K562 (cell line): ENCODE data around the gene CAGE1. TPM values are rescaled to one million over a fixed set of nuclear protein-coding genes. Genes with fewer than 3 reads are reported as not detected.

ENCODE experiments used
- ATAC-seq: fragments of 200-7000 bp; cut with Tn5 transposase; 3 replicates; pipeline ENCODE4 v1.9.1; 2020; ENCODE audit warnings: moderate library complexity
- BruUV-seq: library from RNA; stranded (reverse); fragments of 400-500 nt; replicated peaks from 2 replicates; lab custom pipeline; 2021; lab: Mats Ljungman, UMichigan
- CTCF ChIA-PET: fragments of 300-600 bp; formaldehyde crosslinking; extraction: SDS; loops from one replicate; lab custom pipeline; 2021; ENCODE audit warnings: low intra/inter-chr PET ratio; lab: Yijun Ruan, JAX
- POLR2A ChIA-PET: fragments of 300-600, 350-650 bp; sonication (Branson Sonifier 250); formaldehyde crosslinking; extraction: SDS; loops from one replicate; lab custom pipeline; 2021; ENCODE audit warnings: antibody characterized with exemption, inconsistent platforms; lab: Yijun Ruan, JAX
- DNase-seq, 4 experiments: peaks; one replicate each; pipeline versions ENCODE4 v3.0.0 to v3.0.0-alpha.2; 2011 to 2018; ENCODE audit warnings: low spot score in 3 of 4, mixed read lengths in 3 of 4; ENCODE audit errors: extremely low read depth in 1 of 4
- FAIRE-seq: peaks from 2 replicates; lab custom pipeline; 2011; peaks lifted over from hg19 to GRCh38; lab: Jason Lieb, UNC
- H2AFZ ChIP-seq: 2 replicates; pipeline ENCODE4 v1.6.0; 2011; ENCODE audit warnings: low read depth, low read length, control low read depth, inconsistent platforms
- H3K27ac ChIP-seq: fragments of 200-600 bp; 3 replicates; pipeline ENCODE4 v1.8.0; 2011; ENCODE audit warnings: low read depth, mild to moderate bottlenecking, control low read depth, inconsistent platforms, low read length, moderate library complexity, mixed read lengths; ENCODE audit errors: extremely low read depth
- H3K27me3 ChIP-seq, 2 experiments: fragments of 300-600 bp in 1 of 2; 2 replicates in 1 of 2; 3 replicates in 1 of 2; pipeline versions ENCODE4 v1.6.0 to v1.8.0; 2011; ENCODE audit warnings: inconsistent platforms in 2 of 2, low read length in 2 of 2, mild to moderate bottlenecking in 1 of 2, mixed read lengths in 1 of 2, moderate library complexity in 1 of 2; ENCODE audit not compliant: control insufficient read depth in 2 of 2, insufficient read depth in 2 of 2
- H3K36me3 ChIP-seq: fragments of 300-600 bp; 3 replicates; pipeline ENCODE4 v1.8.0; 2011; ENCODE audit warnings: mild to moderate bottlenecking, low read length, inconsistent platforms; ENCODE audit not compliant: control insufficient read depth, insufficient read depth
- H3K4me1 ChIP-seq, 2 experiments: fragments of 200-600 bp in 1 of 2; replicated peaks in 1 of 2; 2 replicates in 1 of 2; 3 replicates in 1 of 2; pipeline versions ENCODE4 v1.5.1 to v1.8.0; 2011; ENCODE audit warnings: inconsistent platforms in 2 of 2, low read length in 2 of 2, mild to moderate bottlenecking in 1 of 2, mixed read lengths in 1 of 2, moderate library complexity in 1 of 2; ENCODE audit not compliant: control insufficient read depth in 2 of 2, insufficient read depth in 2 of 2
- H3K4me2 ChIP-seq: 2 replicates; pipeline ENCODE4 v1.6.1; 2011; ENCODE audit warnings: low read length, control low read depth, inconsistent platforms, mixed read lengths; ENCODE audit not compliant: insufficient read depth
- H3K4me3 ChIP-seq: fragments of 200-600 bp; sonication (generic), shearing (Covaris generic); 2 replicates; pipeline ENCODE4 v1.5.1; 2016; ENCODE audit warnings: control low read depth, inconsistent platforms
- H3K79me2 ChIP-seq: fragments of 200-600 bp; 3 replicates; pipeline ENCODE4 v1.8.0; 2011; ENCODE audit warnings: low read length, inconsistent platforms; ENCODE audit not compliant: control insufficient read depth, insufficient read depth
- H3K9ac ChIP-seq, 2 experiments: 2 replicates each; pipeline versions ENCODE4 v1.6.0 to v1.6.1; 2011; ENCODE audit warnings: low read depth in 2 of 2, low read length in 2 of 2, control low read depth in 1 of 2, inconsistent platforms in 1 of 2, mild to moderate bottlenecking in 1 of 2, mixed read lengths in 1 of 2; ENCODE audit not compliant: insufficient read depth in 1 of 2
- H3K9me1 ChIP-seq: one replicate; pipeline ENCODE4 v1.6.0; 2011; ENCODE audit warnings: inconsistent platforms, mild to moderate bottlenecking, low read length, moderate library complexity; ENCODE audit not compliant: control insufficient read depth, insufficient read depth
- H3K9me3 ChIP-seq: replicated peaks from 2 replicates; pipeline ENCODE4 v1.5.1; 2011; ENCODE audit warnings: low read depth, low read length, inconsistent platforms; ENCODE audit not compliant: control insufficient read depth, insufficient read depth
- H4K20me1 ChIP-seq: replicated peaks from 2 replicates; pipeline ENCODE4 v1.6.1; 2011; ENCODE audit warnings: low read length, inconsistent platforms, mixed read lengths; ENCODE audit not compliant: control insufficient read depth, insufficient read depth
- C11orf30 ChIP-seq: fragments of 450-650 bp; IDR thresholded peaks from 2 replicates; pipeline ENCODE4 v1.6.1; 2016; ENCODE audit warnings: low read depth, mild to moderate bottlenecking
- DACH1 ChIP-seq: fragments of 450-650 bp; IDR thresholded peaks from 2 replicates; pipeline ENCODE4 v1.6.1; 2018; ENCODE audit not compliant: partially characterized antibody
- HLTF ChIP-seq: fragments of 450-650 bp; IDR thresholded peaks from 2 replicates; pipeline ENCODE4 v1.6.1; 2016
- NR2C2 ChIP-seq, 2 experiments: fragments of 200-800 bp in 1 of 2; sonication (Bioruptor generic) in 1 of 2; sonication (generic) in 1 of 2; formaldehyde crosslinking in 1 of 2; IDR thresholded peaks; 2 replicates each; pipeline versions ENCODE4 v1.6.1 to v1.8.0; 2016 to 2022; ENCODE audit warnings: mild to moderate bottlenecking in 1 of 2, missing compliant biosample characterization in 1 of 2, missing genetic modification characterization in 1 of 2, missing genetic modification reagents in 1 of 2
- POLR2G ChIP-seq: fragments of 200-400 bp; formaldehyde crosslinking; IDR thresholded peaks from 2 replicates; pipeline ENCODE4 v1.6.1; 2017; ENCODE audit warnings: low read depth, mild to moderate bottlenecking, antibody characterized with exemption, low read length, moderate library complexity
- RBM25 ChIP-seq: fragments of 200-400 bp; formaldehyde crosslinking; IDR thresholded peaks from 2 replicates; pipeline ENCODE4 v1.6.1; 2018; ENCODE audit warnings: low read length, low read depth, moderate library complexity; ENCODE audit not compliant: severe bottlenecking
- ZNF121 ChIP-seq: sonication (generic); formaldehyde crosslinking; conservative IDR thresholded peaks from 2 replicates; pipeline ENCODE4 v1.8.0; 2022; ENCODE audit warnings: missing genetic modification reagents
- ZNF764 ChIP-seq: fragments of 250-450 bp; sonication (Bioruptor Pico); IDR thresholded peaks from 2 replicates; pipeline ENCODE4 v1.4.0; 2020; ENCODE audit warnings: low read depth, mild to moderate bottlenecking, moderate library complexity
- ZNF830 ChIP-seq: fragments of 250-450 bp; sonication (Bioruptor Pico); IDR thresholded peaks from 2 replicates; pipeline ENCODE4 v1.5.0; 2021; ENCODE audit warnings: mild to moderate bottlenecking
- WGBS: fragments of 100-300 bp; shearing (Covaris generic); methylation state at CpG from one replicate; pipeline ENCODE4 v1.1.6; 2016; ENCODE audit warnings: low coverage, mixed read lengths; ENCODE audit not compliant: insufficient coverage; ENCODE audit errors: missing lambda C conversion rate; 5-methylcytosine and 5-hydroxymethylcytosine counted together
- in situ Hi-C: fragments of 300-500 bp; cut with MboI; formaldehyde crosslinking; loops from 4 replicates; pipeline ENCODE4 v1.15.0; 2018; ENCODE audit warnings: inconsistent platforms, mixed read lengths
- intact Hi-C: fragments of 100-400 bp; cut with micrococcal nuclease; formaldehyde crosslinking; loops from 2 replicates; pipeline ENCODE4 v1.14.2; 2022
- polyA plus RNA-seq, 8 experiments: library from polyadenylated mRNA; depleted of rRNA in 4 of 8; stranded (reverse) in 5 of 8; unstranded in 3 of 8; fragments of >200 nt; fragmentation: Nextera tagmentation in 2 of 8; fragmentation: Illumina TruSeq in 1 of 8; extraction: Ambion mirVana in 2 of 8; extraction: Trizol in 1 of 8; gene quantifications; 2 replicates each; pipeline versions ENCODE4 v1.2.1 to v1.2.3, GENCODE V29; 2011 to 2014; ENCODE audit warnings: inconsistent platforms in 1 of 8, missing spikeins in 1 of 8
- total RNA-seq, 7 experiments: library from RNA; depleted of rRNA in 6 of 7; stranded (reverse); fragments of >200 nt in 6 of 7; fragmentation: Illumina TruSeq in 2 of 7; extraction: Trizol in 2 of 7; gene quantifications; 2 replicates each; pipeline versions ENCODE4 v1.2.1 to v1.2.3, GENCODE V29; 2011 to 2021; ENCODE audit warnings: low replicate concordance in 1 of 7

The CAGE1 gene
- total and polyA plus RNA-seq, 9 of the 15 experiments (the other 6 are each of a cell fraction or from before 2014, with no cell fraction given), result 0.13 to 0.33 (median 0.18) TPM; not detected in 4

DNA sequence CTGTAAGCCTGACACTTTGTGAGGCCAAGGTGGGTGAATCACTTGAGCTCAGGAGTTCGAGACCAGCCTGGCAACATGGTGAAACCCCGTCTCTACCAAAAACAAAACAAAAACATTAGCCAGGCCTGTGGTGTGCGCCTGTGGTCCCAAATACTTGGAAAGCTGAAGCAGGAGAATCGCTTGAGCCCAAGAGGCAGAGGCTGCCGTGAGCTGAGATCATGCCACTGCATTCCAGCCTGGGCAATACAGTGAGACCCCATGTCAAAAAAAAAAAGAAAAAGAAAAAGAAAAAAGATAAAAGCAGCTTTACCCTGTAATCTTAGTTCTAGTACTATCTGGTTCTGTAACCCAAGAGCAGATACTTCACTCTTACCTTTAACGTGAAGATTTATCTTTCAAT, 104.1 kb downstream of the CAGE1 start:
- H3K27me3 ChIP-seq, result no peaks in the 10 kb centered on the region
- H3K4me1 ChIP-seq, result no peaks in the 10 kb centered on the region
- no peaks in the 10 kb centered on the region for H4K20me1 ChIP-seq
- POLR2A ChIA-PET, result interaction anchor here (0.7 to 3.7 kb wide), 2 partner anchors 15 to 604 kb away, joined by 3 to 16 read pairs; no protein-coding TSS in a partner anchor
- BruUV-seq, result no TSS peak
- H3K9me1 ChIP-seq, result no peaks in the 10 kb centered on the region
- DNase-seq (no peak), FAIRE-seq (no peak), ATAC-seq (no peak)
- TF ChIP-seq ZNF121 (CRISPR knock-in tag), result peak; percentile 53; the same call in 1 of the 2 replicates
- TF ChIP-seq ZNF830 (CRISPR knock-in tag), result no peak
- 0 out of 2 replicates have a peak, but pooled peaks have one; percentile 23 for TF ChIP-seq POLR2G
- peak; percentile 14 for TF ChIP-seq RBM25
- H3K36me3 ChIP-seq, result peaks cover 62% of the 10 kb centered on the region
- no peak overlapping the region for H3K4me3 ChIP-seq
- H3K9ac ChIP-seq, result no peak overlapping the region
- H2AFZ ChIP-seq, result no peak overlapping the region
- intact Hi-C loops, result no loop called here
- H3K79me2 ChIP-seq, result no peaks in the 10 kb centered on the region
- H3K27ac ChIP-seq, result no peak overlapping the region
- H3K4me2 ChIP-seq, result no peak overlapping the region
- 88% methylated on average over 6 of the region's 6 CpGs for WGBS
- CTCF ChIA-PET, result no interaction called here
- no peaks in the 10 kb centered on the region for H3K9me3 ChIP-seq
- in situ Hi-C loops, result no loop called here

DNA sequence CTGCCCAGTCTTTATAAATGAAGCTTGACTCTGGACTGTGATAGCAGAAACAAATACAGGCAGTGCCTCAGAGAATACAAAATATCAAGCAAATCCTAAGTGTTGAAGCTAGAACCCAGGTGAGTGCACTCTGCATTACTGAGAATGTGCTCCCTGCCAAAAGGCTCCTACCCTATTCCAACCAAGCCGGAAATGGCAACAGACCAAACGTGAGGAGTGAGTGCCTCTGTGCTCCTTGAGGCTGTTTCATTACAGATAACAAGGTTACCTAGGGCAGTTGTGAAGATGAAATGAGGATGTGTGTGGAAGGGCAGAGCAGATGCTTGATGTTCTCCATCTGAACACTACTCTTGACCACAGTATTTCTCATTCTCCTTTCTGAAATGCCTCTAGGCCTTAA, 105.9 kb downstream of the CAGE1 start:
- Histone ChIP-seq H3K27me3 (no peaks in the 10 kb centered on the region), H3K27ac (no peak overlapping the region), H3K9me1 (no peaks in the 10 kb centered on the region), H4K20me1 (no peaks in the 10 kb centered on the region), H3K4me2 (no peak overlapping the region), H3K4me1 (no peaks in the 10 kb centered on the region), H3K9ac (no peak overlapping the region), H3K36me3 (peaks cover 45% of the 10 kb centered on the region; the same call in 2 of the 3 replicates), H2AFZ (no peak overlapping the region), H3K9me3 (no peaks in the 10 kb centered on the region), H3K79me2 (no peaks in the 10 kb centered on the region), H3K4me3 (no peak overlapping the region)
- 54% methylated on average over 2 of the region's 2 CpGs for WGBS
- no peak for TF ChIP-seq ZNF764 (CRISPR knock-in tag)
- no peak for TF ChIP-seq HLTF
- no peak for TF ChIP-seq DACH1
- TF ChIP-seq NR2C2 (CRISPR knock-in tag; IDR thresholded peaks at IDR 0.05), result no peak
- TF ChIP-seq NR2C2 (tag; IDR thresholded peaks at IDR 0.05), result no peak
- TF ChIP-seq C11orf30, result no peak
- ChIA-PET CTCF (no interaction called here), POLR2A (interaction anchor here (1.6 to 3.7 kb wide), 2 partner anchors 8 to 17 kb away, joined by 6 to 16 read pairs; no protein-coding TSS in a partner anchor)
- in situ Hi-C loops (loop anchor here (5.0 kb wide), 2 partner anchors 59 to 329 kb away; no protein-coding TSS in a partner anchor), intact Hi-C loops (no loop called here)
- FAIRE-seq (no peak), DNase-seq (no peak), ATAC-seq (no peak; the same call in 1 of the 3 replicates)
- no TSS peak for BruUV-seq
